ENCODE data around the gene INPP5K.

- TF ChIP-seq CTCF (IDR thresholded peaks at IDR 0.05) (no peak), POLR2A (IDR thresholded peaks at IDR 0.05) (no peak)
These were observed 48.4 kb downstream of the INPP5K start for GRCh38 chr17:1467898-1468492.
